Measurements from ENCODE around the gene LAPTM5.
A peak's percentile ranks its signal among the peaks of the same experiment; 100 is the strongest.

LAPTM5 gene

DNA sequence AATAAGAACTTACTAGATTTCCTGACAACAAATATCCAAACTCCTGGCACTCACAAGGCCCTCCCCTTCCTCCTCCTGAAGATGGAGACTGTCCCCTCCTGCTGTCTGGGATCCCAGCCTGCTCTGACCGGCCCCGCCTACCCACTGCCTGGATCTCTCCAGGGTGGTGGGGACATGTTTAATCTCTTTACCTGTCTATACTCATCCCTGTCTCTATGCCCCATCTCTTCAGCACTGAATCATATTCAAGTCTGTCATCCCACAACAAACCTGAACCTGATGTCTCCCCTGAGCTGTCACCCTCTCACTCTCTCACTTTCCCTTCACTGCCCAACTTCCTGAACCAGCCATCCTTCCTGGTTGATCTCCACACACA lies 56.3 kb downstream of the LAPTM5 start:
- no peaks in the 10 kb centered on the region for H3K36me3 ChIP-seq (ENCODE audit: control insufficient read depth, insufficient read depth, low read length, severe bottlenecking)
- no peak for DNase-seq (ENCODE audit: low read depth)
- H3K9me3 ChIP-seq (ENCODE audit: control insufficient read depth, low read length): no peaks in the 10 kb centered on the region
- no peaks in the 10 kb centered on the region for H3K27me3 ChIP-seq (replicated peaks; ENCODE audit: control insufficient read depth, insufficient read depth, low read length)
- peak overlapping the region; percentile 61 for H3K9ac ChIP-seq (ENCODE audit: low read length)
- peaks cover 57% of the 10 kb centered on the region for H3K4me1 ChIP-seq (ENCODE audit: control insufficient read depth, insufficient read depth, low read length)
- no peak overlapping the region for H3K4me3 ChIP-seq (ENCODE audit: low read length)

DNA sequence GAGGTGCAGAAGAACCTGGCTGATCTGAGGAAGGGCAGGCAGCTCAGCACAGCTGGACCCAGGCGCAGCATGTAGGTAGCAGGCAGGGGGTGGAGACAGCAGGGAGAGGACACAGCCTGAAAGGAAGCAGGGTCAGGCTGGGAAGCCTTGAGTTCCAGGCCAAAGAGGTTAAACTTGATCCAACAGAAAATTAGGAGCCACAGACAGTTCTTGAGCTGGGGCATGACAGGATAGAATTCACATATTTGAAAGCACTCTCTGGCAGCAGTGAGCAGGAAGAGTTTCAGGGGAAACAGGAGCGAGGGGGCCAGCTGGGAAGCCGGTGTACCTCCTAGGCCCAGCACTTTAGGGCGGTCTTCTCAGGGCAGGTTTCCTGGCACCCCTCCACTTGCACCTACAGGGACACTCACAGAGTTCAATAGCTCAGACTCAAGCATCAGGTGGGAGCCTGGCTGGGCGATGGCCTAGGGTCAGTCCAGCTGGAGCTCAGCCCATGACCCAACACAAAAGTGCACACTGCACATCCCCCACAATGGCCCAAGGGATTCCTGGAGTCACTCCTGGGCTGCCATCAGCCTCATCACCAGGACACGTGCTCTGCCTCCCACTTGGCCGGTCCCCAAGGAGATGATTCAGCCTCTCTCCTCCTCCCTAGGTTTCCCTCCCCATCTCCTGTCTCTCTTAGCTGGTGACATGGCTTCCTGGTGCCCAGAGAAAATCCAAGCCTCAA lies 56.9 kb downstream of the LAPTM5 start:
- no peaks in the 10 kb centered on the region for H3K27me3 ChIP-seq (replicated peaks; ENCODE audit: control insufficient read depth, insufficient read depth, low read length)
- peaks cover 58% of the 10 kb centered on the region for H3K4me1 ChIP-seq (ENCODE audit: control insufficient read depth, insufficient read depth, low read length)
- peak overlapping the region; percentile 61 for H3K9ac ChIP-seq (ENCODE audit: low read length)
- H3K9me3 ChIP-seq (ENCODE audit: control insufficient read depth, low read length): no peaks in the 10 kb centered on the region
- no peak overlapping the region for H3K4me3 ChIP-seq (ENCODE audit: low read length)
- peak; percentile 48 for DNase-seq (ENCODE audit: low read depth)
- no peaks in the 10 kb centered on the region for H3K36me3 ChIP-seq (ENCODE audit: control insufficient read depth, insufficient read depth, low read length, severe bottlenecking)

DNA sequence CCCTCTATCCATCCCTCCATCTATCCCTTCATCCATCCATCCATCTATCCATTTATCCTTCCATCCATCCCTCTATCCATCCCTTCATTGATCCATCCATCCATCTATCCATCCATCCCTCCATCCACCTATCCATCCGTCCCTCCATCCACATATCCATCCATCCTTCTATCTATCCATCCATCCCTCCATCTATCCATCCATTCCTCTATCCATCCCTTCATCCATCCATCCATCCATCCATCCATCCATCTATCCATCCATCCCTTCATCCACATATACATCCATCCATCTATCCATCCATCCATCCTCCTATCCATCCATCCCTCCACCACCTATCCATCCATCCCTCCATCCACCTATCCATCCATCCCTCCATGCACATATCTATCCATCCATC lies 57.8 kb downstream of the LAPTM5 start:
- H3K4me3 ChIP-seq (ENCODE audit: low read length): no peak overlapping the region
- peaks cover 57% of the 10 kb centered on the region for H3K4me1 ChIP-seq (ENCODE audit: control insufficient read depth, insufficient read depth, low read length)
- no peaks in the 10 kb centered on the region for H3K36me3 ChIP-seq (ENCODE audit: control insufficient read depth, insufficient read depth, low read length, severe bottlenecking)
- H3K9ac ChIP-seq (ENCODE audit: low read length): no peak overlapping the region
- H3K27me3 ChIP-seq (replicated peaks; ENCODE audit: control insufficient read depth, insufficient read depth, low read length): no peaks in the 10 kb centered on the region
- H3K9me3 ChIP-seq (ENCODE audit: control insufficient read depth, low read length): no peaks in the 10 kb centered on the region
- no peak for DNase-seq (ENCODE audit: low read depth)

DNA sequence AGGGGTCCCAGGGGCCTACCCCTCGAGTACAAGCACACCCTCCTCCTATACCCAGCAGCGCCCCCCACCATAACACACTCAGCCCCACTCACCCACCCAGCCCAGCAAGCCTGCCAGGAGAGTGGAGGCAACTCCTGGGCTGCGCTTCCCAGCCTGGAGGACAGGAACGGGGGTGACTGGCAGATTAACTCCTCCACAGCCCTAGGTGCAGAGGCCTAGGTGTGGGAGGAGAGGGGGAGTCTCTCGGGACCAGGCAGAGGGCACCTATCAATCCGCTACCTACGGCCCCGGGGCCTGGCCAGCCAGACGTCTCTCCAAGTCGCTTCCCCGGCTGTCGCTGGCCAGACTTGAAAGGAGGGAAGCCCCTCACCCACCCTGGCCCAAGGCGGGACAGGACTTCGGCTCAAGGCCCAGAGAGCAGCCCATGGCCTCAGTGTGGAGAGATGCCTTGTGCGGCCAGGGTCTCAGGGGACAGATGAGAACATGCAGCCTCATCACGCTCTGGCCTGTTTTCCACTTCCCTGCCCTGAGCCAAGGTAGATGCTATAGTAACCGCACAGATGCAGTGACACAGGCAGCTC lies 59.1 kb downstream of the LAPTM5 start:
- H3K9me3 ChIP-seq (ENCODE audit: control insufficient read depth, low read length): no peaks in the 10 kb centered on the region
- no peaks in the 10 kb centered on the region for H3K27me3 ChIP-seq (replicated peaks; ENCODE audit: control insufficient read depth, insufficient read depth, low read length)
- H3K4me3 ChIP-seq (ENCODE audit: low read length): no peak overlapping the region
- no peak for DNase-seq (ENCODE audit: low read depth)
- H3K9ac ChIP-seq (ENCODE audit: low read length): peak overlapping the region; percentile 67
- peaks cover 48% of the 10 kb centered on the region for H3K4me1 ChIP-seq (ENCODE audit: control insufficient read depth, insufficient read depth, low read length)
- H3K36me3 ChIP-seq (ENCODE audit: control insufficient read depth, insufficient read depth, low read length, severe bottlenecking): no peaks in the 10 kb centered on the region

DNA sequence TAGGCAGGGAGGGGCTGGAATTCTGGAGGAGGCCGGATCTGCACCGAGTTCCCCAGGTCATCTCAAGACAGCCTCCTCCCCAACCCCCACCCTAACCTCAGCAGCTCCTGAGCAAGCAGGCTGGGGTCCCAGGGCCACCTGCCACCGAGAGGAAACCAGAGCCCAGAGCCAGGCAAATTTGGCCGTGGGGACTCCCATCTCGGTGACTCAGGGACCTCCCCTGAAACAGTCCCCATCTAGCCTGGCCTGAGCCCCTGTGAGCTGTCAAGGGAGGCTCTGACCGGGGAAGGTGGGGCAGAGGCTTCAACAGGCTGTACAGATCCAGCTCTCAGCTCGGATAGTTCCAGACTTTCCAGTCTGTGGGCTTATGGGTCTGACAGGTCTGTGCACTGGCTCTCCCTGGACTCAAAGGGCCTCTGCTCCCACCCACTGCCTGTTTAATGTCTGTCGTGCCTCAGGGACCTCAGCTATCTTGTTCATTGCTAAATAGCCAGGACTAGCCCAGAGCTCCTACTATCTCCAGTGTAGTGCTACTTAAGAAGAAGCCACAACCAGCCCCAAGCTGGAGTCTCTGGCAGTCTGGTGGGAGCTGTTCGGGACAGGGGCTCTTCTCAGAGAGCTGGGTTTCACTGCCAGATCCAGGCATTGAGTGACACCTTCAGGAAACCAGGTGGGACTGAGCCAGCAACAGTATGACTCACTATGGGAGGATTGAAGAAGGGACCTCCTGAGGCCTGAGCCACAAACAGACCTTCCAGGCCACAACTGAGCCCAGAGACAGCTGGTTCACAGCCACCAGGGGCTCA lies 59.8 kb downstream of the LAPTM5 start:
- H3K4me1 ChIP-seq (ENCODE audit: control insufficient read depth, insufficient read depth, low read length): peaks cover 48% of the 10 kb centered on the region
- no peaks in the 10 kb centered on the region for H3K9me3 ChIP-seq (ENCODE audit: control insufficient read depth, low read length)
- no peaks in the 10 kb centered on the region for H3K27me3 ChIP-seq (replicated peaks; ENCODE audit: control insufficient read depth, insufficient read depth, low read length)
- peak overlapping the region; percentile 67 for H3K9ac ChIP-seq (ENCODE audit: low read length)
- no peaks in the 10 kb centered on the region for H3K36me3 ChIP-seq (ENCODE audit: control insufficient read depth, insufficient read depth, low read length, severe bottlenecking)
- H3K4me3 ChIP-seq (ENCODE audit: low read length): no peak overlapping the region
- DNase-seq (ENCODE audit: low read depth): no peak

DNA sequence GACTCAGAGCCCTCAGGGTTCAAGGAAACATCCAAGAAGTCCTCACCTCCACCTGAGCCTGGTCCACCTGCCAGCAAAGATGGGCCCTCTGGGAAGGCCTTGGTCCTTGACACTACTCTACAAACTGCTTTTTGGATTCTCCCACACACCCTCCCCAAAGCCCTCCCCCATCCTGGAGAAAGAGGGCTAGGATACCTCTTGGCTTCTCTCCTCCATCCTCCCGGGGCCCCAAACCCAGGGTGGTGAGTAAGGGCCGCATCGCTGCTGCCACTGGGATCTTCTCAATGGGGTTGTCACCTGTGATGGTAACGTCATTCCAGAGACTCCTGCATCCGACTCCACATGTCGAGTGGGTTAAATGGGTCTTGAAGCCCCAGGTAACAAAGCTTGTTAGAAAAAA lies 60.7 kb downstream of the LAPTM5 start:
- no peak overlapping the region for H3K9ac ChIP-seq (ENCODE audit: low read length)
- no peaks in the 10 kb centered on the region for H3K36me3 ChIP-seq (ENCODE audit: control insufficient read depth, insufficient read depth, low read length, severe bottlenecking)
- H3K4me3 ChIP-seq (ENCODE audit: low read length): no peak overlapping the region
- DNase-seq (ENCODE audit: low read depth): no peak
- H3K27me3 ChIP-seq (replicated peaks; ENCODE audit: control insufficient read depth, insufficient read depth, low read length): no peaks in the 10 kb centered on the region
- H3K9me3 ChIP-seq (ENCODE audit: control insufficient read depth, low read length): no peaks in the 10 kb centered on the region
- peaks cover 48% of the 10 kb centered on the region for H3K4me1 ChIP-seq (ENCODE audit: control insufficient read depth, insufficient read depth, low read length)

DNA sequence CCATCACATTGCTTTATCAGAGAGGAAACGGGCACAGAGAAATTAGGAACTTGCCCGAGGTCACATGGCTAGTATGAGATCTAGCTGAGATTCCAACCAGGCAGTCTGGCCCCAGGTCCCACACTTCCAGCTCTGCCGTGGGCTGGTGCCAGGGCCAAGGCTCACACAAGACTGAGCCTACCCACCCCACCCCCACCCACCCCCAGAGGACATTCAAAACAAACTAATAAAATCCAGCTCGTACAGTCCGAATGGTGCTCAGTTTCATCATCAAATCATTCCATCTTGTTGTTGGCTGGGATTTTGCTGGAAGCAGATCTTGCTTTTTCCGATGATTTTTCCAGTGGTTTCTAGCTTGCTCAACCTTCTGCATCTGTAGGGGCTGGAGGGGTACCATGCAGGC lies 62.1 kb downstream of the LAPTM5 start:
- no peak overlapping the region for H3K4me3 ChIP-seq (ENCODE audit: low read length)
- peak overlapping the region; percentile 42 for H3K9ac ChIP-seq (ENCODE audit: low read length)
- no peaks in the 10 kb centered on the region for H3K36me3 ChIP-seq (ENCODE audit: control insufficient read depth, insufficient read depth, low read length, severe bottlenecking)
- peak; percentile 29 for DNase-seq (ENCODE audit: low read depth)
- no peaks in the 10 kb centered on the region for H3K27me3 ChIP-seq (replicated peaks; ENCODE audit: control insufficient read depth, insufficient read depth, low read length)
- peaks cover 36% of the 10 kb centered on the region for H3K4me1 ChIP-seq (ENCODE audit: control insufficient read depth, insufficient read depth, low read length)
- H3K9me3 ChIP-seq (ENCODE audit: control insufficient read depth, low read length): no peaks in the 10 kb centered on the region

DNA sequence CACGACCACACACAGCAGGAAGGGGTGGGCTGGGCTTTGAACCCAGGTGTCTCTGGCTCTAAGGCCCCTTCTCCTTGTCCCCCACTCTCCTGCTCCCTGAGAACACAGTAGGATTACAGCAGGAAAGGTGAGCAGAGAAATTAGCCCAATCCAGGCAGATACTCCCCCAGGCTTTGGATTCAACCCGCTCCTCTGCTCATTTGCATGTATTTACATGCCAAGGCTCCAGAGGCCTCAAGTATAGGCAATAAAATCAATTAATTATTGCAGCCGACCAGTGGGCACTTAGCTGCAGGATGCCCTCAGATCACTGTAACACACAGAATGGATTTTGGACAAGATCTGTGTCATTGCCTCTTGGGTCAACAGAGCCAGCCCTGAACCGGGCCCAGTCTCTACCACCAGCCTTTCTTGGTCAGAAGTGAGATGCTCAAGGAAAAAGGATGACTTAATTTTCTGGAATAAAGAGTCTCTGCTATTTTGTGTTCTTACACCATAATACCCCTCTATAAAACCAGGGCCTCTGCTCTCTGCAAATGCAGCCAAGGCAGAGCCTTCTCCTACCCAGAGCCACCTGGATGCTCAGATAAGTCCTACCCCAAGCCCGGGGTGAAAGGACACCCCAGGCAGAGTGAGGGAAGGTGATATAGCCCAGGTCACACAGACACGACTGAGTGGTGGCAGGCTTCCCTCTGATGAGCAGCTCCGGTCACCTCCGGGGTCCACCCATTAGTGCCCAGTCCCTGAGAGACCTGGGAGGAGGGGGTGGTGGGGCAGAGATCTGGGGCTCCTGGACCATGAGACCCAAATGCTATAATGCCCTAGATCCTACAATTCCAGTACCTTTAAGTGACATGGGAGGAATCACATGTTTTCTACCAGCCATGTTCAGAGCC lies 63.0 kb downstream of the LAPTM5 start:
- Histone ChIP-seq H3K9me3 (ENCODE audit: control insufficient read depth, low read length) (no peaks in the 10 kb centered on the region), H3K4me3 (ENCODE audit: low read length) (no peak overlapping the region), H3K4me1 (ENCODE audit: control insufficient read depth, insufficient read depth, low read length) (peaks cover 40% of the 10 kb centered on the region), H3K27me3 (replicated peaks; ENCODE audit: control insufficient read depth, insufficient read depth, low read length) (no peaks in the 10 kb centered on the region), H3K9ac (ENCODE audit: low read length) (peak overlapping the region; percentile 24), H3K36me3 (ENCODE audit: control insufficient read depth, insufficient read depth, low read length, severe bottlenecking) (no peaks in the 10 kb centered on the region)
- no peak for DNase-seq (ENCODE audit: low read depth)

DNA sequence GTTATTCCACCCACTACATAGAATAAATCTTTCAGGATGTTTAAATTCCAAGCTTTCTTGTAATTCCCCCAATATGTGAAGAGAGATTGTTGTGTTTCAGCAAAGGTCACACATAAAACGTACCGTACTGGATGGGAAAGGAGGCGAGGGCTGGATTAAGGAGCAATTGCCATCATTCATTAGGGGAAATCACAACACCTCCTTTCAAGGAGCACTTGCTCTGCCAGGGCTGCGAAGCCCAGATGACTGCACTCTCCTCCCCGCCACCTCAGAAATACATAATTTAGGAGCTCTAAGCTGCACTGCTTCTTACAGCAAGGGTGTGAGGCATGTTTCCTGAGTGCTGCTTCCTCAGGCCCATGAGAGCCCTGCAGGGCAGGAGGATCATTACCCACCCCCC lies 63.8 kb downstream of the LAPTM5 start:
- no peak overlapping the region for H3K9ac ChIP-seq (ENCODE audit: low read length)
- H3K36me3 ChIP-seq (ENCODE audit: control insufficient read depth, insufficient read depth, low read length, severe bottlenecking): no peaks in the 10 kb centered on the region
- no peaks in the 10 kb centered on the region for H3K9me3 ChIP-seq (ENCODE audit: control insufficient read depth, low read length)
- H3K4me1 ChIP-seq (ENCODE audit: control insufficient read depth, insufficient read depth, low read length): peaks cover 35% of the 10 kb centered on the region
- no peak overlapping the region for H3K4me3 ChIP-seq (ENCODE audit: low read length)
- DNase-seq (ENCODE audit: low read depth): no peak
- H3K27me3 ChIP-seq (replicated peaks; ENCODE audit: control insufficient read depth, insufficient read depth, low read length): no peaks in the 10 kb centered on the region

DNA sequence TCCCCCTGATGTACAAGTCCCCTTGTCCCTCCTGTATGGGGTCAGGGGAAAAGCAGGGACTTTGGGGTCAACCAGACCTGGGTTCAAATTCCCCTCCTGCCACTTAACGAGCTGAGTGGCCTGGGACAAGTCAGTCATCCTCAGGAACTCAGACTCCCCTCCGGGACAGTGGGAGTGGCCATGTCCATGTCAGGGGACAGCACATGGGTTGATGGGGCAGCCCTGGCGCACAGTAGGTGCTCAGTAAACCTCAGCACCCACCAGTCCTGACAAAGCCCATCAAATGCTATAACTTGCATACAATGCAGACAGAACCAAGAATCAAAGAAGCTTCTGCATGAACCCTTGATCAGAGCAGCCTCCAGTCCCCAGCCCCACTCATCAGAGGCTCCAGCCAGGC lies 64.2 kb downstream of the LAPTM5 start:
- Histone ChIP-seq H3K36me3 (ENCODE audit: control insufficient read depth, insufficient read depth, low read length, severe bottlenecking) (no peaks in the 10 kb centered on the region), H3K27me3 (replicated peaks; ENCODE audit: control insufficient read depth, insufficient read depth, low read length) (no peaks in the 10 kb centered on the region), H3K9me3 (ENCODE audit: control insufficient read depth, low read length) (no peaks in the 10 kb centered on the region), H3K4me3 (ENCODE audit: low read length) (no peak overlapping the region), H3K9ac (ENCODE audit: low read length) (no peak overlapping the region), H3K4me1 (ENCODE audit: control insufficient read depth, insufficient read depth, low read length) (peaks cover 31% of the 10 kb centered on the region)
- no peak for DNase-seq (ENCODE audit: low read depth)

DNA sequence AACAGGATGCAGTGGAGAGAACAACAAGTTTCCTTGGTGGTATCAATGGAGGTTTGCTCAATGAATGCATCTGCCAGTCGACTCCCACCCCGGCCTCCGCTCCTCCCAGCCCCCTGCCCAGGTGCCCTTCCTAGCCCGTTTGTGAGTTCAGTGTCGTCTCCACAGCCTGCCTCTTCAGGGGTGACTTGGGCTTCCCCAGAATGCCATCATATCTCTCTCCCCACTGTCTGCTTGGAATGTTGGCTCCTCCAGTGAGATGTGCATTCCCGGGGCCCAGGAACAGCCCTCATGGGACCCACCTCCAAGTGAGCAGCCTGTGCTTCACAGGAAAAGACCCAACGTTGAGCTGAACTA lies 64.6 kb downstream of the LAPTM5 start:
- no peak for DNase-seq (ENCODE audit: low read depth)
- Histone ChIP-seq H3K9ac (ENCODE audit: low read length) (no peak overlapping the region), H3K4me1 (ENCODE audit: control insufficient read depth, insufficient read depth, low read length) (peaks cover 26% of the 10 kb centered on the region), H3K27me3 (replicated peaks; ENCODE audit: control insufficient read depth, insufficient read depth, low read length) (no peaks in the 10 kb centered on the region), H3K36me3 (ENCODE audit: control insufficient read depth, insufficient read depth, low read length, severe bottlenecking) (no peaks in the 10 kb centered on the region), H3K9me3 (ENCODE audit: control insufficient read depth, low read length) (no peaks in the 10 kb centered on the region), H3K4me3 (ENCODE audit: low read length) (no peak overlapping the region)

Data from adipocyte (in vitro differentiated cells).